ENCODE results near the gene ADAMTS20.

ADAMTS20 gene

DNA sequence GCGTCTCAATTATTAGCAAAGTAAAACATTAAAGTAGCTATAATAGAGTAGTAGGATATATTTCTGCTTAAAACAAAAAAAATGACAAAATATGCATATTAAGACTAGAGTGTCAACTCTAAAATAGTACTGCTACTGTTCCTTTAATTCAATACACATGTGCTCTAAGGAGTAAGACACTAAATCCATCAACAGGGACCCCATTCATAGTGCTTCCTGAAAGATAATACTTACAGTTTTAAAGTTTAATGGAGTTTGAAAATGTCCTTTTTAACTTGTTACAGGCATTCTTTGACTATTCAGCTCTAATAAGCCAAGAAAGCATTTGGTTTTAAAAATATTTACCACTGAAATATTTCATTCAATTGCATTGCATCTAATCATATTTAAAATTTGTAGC is 145.2 kb downstream of the ADAMTS20 start:
- CTCF ChIA-PET = no interaction called here

GRCh38 chr12:43402436-43402835 is 149.6 kb downstream of the ADAMTS20 start:
- Histone ChIP-seq H3K4me1 (ENCODE audit: control extremely low read depth in 1 of 4, control insufficient read depth in 4 of 4, insufficient read depth in 4 of 4, low read length in 3 of 4) (no peaks in the 10 kb centered on the region), H3K9me3 (ENCODE audit: control extremely low read depth in 1 of 5, control insufficient read depth in 4 of 5, insufficient read depth in 2 of 5, low read depth in 1 of 5, low read length in 4 of 5) (no peaks in the 10 kb centered on the region), H3K27me3 (replicated peaks in 2 of 5; ENCODE audit: control insufficient read depth in 4 of 5, insufficient read depth in 5 of 5, low read length in 4 of 5) (peaks cover 0 to 2% (median 0%) of the 10 kb centered on the region in 5 experiments), H3K27ac (ENCODE audit: insufficient read depth in 1 of 2, low read depth in 1 of 2, low read length in 2 of 2, poor library complexity in 1 of 2, severe bottlenecking in 2 of 2) (no peak overlapping the region), H3K36me3 (ENCODE audit: control insufficient read depth in 4 of 4, insufficient read depth in 4 of 4, low read length in 3 of 4) (no peaks in the 10 kb centered on the region), H3K4me3 (ENCODE audit: control insufficient read depth in 1 of 7, extremely low read depth in 1 of 7, insufficient read depth in 4 of 7, low read depth in 2 of 7, low read length in 6 of 7) (no peak overlapping the region)
- DNase-seq = no peak
- ChIA-PET POLR2A (no interaction called here), CTCF (no interaction called here)

More for the DNA sequence above, 145.2 kb downstream of the ADAMTS20 start:
- H3K4me1 ChIP-seq (ENCODE audit: control extremely low read depth in 1 of 4, control insufficient read depth in 4 of 4, insufficient read depth in 4 of 4, low read length in 3 of 4) = no peaks in the 10 kb centered on the region
- H3K9me3 ChIP-seq (ENCODE audit: control extremely low read depth in 1 of 5, control insufficient read depth in 4 of 5, insufficient read depth in 2 of 5, low read depth in 1 of 5, low read length in 4 of 5) = no peaks in the 10 kb centered on the region
- no peaks in the 10 kb centered on the region for H3K36me3 ChIP-seq (ENCODE audit: control insufficient read depth in 4 of 4, insufficient read depth in 4 of 4, low read length in 3 of 4)
- no peak overlapping the region for H3K27ac ChIP-seq (ENCODE audit: insufficient read depth in 1 of 2, low read depth in 1 of 2, low read length in 2 of 2, poor library complexity in 1 of 2, severe bottlenecking in 2 of 2)
- POLR2A ChIA-PET = no interaction called here
- no peaks in the 10 kb centered on the region for H3K27me3 ChIP-seq (replicated peaks in 2 of 5; ENCODE audit: control insufficient read depth in 4 of 5, insufficient read depth in 5 of 5, low read length in 4 of 5)
- no CpG with 5 or more reads among the region's 1 CpG for WGBS (ENCODE audit: insufficient coverage)
- H3K4me3 ChIP-seq (ENCODE audit: control insufficient read depth in 1 of 7, extremely low read depth in 1 of 7, insufficient read depth in 4 of 7, low read depth in 2 of 7, low read length in 6 of 7) = no peak overlapping the region
- DNase-seq = no peak

GRCh38 chr12:43401096-43401495 is 150.9 kb downstream of the ADAMTS20 start:
- Histone ChIP-seq H3K9me3 (ENCODE audit: control extremely low read depth in 1 of 5, control insufficient read depth in 4 of 5, insufficient read depth in 2 of 5, low read depth in 1 of 5, low read length in 4 of 5) (no peaks in the 10 kb centered on the region), H3K4me1 (ENCODE audit: control extremely low read depth in 1 of 4, control insufficient read depth in 4 of 4, insufficient read depth in 4 of 4, low read length in 3 of 4) (no peaks in the 10 kb centered on the region), H3K27me3 (replicated peaks in 2 of 5; ENCODE audit: control insufficient read depth in 4 of 5, insufficient read depth in 5 of 5, low read length in 4 of 5) (peaks cover 0 to 2% (median 0%) of the 10 kb centered on the region in 5 experiments), H3K27ac (ENCODE audit: insufficient read depth in 1 of 2, low read depth in 1 of 2, low read length in 2 of 2, poor library complexity in 1 of 2, severe bottlenecking in 2 of 2) (no peak overlapping the region), H3K36me3 (ENCODE audit: control insufficient read depth in 4 of 4, insufficient read depth in 4 of 4, low read length in 3 of 4) (no peaks in the 10 kb centered on the region), H3K4me3 (ENCODE audit: control insufficient read depth in 1 of 7, extremely low read depth in 1 of 7, insufficient read depth in 4 of 7, low read depth in 2 of 7, low read length in 6 of 7) (no peak overlapping the region)
- ChIA-PET POLR2A (no interaction called here), CTCF (no interaction called here)
- WGBS (ENCODE audit: insufficient coverage) = no CpG with 5 or more reads among the region's 1 CpG
- no peak for DNase-seq

GRCh38 chr12:43396671-43397070 is 155.3 kb downstream of the ADAMTS20 start:
- Histone ChIP-seq H3K4me3 (ENCODE audit: control insufficient read depth in 1 of 7, extremely low read depth in 1 of 7, insufficient read depth in 4 of 7, low read depth in 2 of 7, low read length in 6 of 7) (no peak overlapping the region), H3K27ac (ENCODE audit: insufficient read depth in 1 of 2, low read depth in 1 of 2, low read length in 2 of 2, poor library complexity in 1 of 2, severe bottlenecking in 2 of 2) (no peak overlapping the region), H3K4me1 (ENCODE audit: control extremely low read depth in 1 of 4, control insufficient read depth in 4 of 4, insufficient read depth in 4 of 4, low read length in 3 of 4) (no peaks in the 10 kb centered on the region), H3K27me3 (replicated peaks in 2 of 5; ENCODE audit: control insufficient read depth in 4 of 5, insufficient read depth in 5 of 5, low read length in 4 of 5) (peaks cover 0 to 2% (median 0%) of the 10 kb centered on the region in 5 experiments), H3K9me3 (ENCODE audit: control extremely low read depth in 1 of 5, control insufficient read depth in 4 of 5, insufficient read depth in 2 of 5, low read depth in 1 of 5, low read length in 4 of 5) (no peaks in the 10 kb centered on the region), H3K36me3 (ENCODE audit: control insufficient read depth in 4 of 4, insufficient read depth in 4 of 4, low read length in 3 of 4) (no peaks in the 10 kb centered on the region)
- POLR2A ChIA-PET = no interaction called here
- CTCF ChIA-PET = no interaction called here
- 81% methylated on average over 2 of the region's 5 CpGs for WGBS (ENCODE audit: insufficient coverage)
- DNase-seq = no peak

DNA sequence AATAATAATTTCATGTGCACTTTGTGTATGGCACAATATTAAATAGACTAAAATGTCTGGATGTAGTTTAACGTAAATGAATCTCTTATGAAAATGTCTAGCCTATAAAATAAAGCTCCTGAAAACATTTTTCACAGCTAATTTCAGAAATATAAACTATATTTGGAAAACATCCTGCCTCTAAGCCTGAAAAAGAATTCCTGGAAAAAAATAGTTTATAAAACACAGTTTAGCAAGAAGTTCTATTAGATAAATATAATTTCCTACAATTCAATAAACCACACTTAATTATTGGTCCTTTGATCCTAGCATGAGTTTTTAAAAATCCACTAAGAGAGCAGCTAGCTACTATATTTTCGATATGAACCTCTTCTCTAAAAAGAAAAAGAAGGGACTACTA is 159.9 kb downstream of the ADAMTS20 start:
- H3K27me3 ChIP-seq (replicated peaks in 2 of 5; ENCODE audit: control insufficient read depth in 4 of 5, insufficient read depth in 5 of 5, low read length in 4 of 5) = no peaks in the 10 kb centered on the region
- no peak overlapping the region for H3K27ac ChIP-seq (ENCODE audit: insufficient read depth in 1 of 2, low read depth in 1 of 2, low read length in 2 of 2, poor library complexity in 1 of 2, severe bottlenecking in 2 of 2)
- H3K4me3 ChIP-seq (ENCODE audit: control insufficient read depth in 1 of 7, extremely low read depth in 1 of 7, insufficient read depth in 4 of 7, low read depth in 2 of 7, low read length in 6 of 7) = no peak overlapping the region
- WGBS (ENCODE audit: insufficient coverage) = no CpG with 5 or more reads among the region's 2 CpGs
- no peak for DNase-seq
- H3K4me1 ChIP-seq (ENCODE audit: control extremely low read depth in 1 of 4, control insufficient read depth in 4 of 4, insufficient read depth in 4 of 4, low read length in 3 of 4) = no peaks in the 10 kb centered on the region
- H3K36me3 ChIP-seq (ENCODE audit: control insufficient read depth in 4 of 4, insufficient read depth in 4 of 4, low read length in 3 of 4) = no peaks in the 10 kb centered on the region
- H3K9me3 ChIP-seq (ENCODE audit: control extremely low read depth in 1 of 5, control insufficient read depth in 4 of 5, insufficient read depth in 2 of 5, low read depth in 1 of 5, low read length in 4 of 5) = no peaks in the 10 kb centered on the region
- ChIA-PET CTCF (no interaction called here), POLR2A (no interaction called here)

GRCh38 chr12:43381879-43382278 is 170.1 kb downstream of the ADAMTS20 start:
- Histone ChIP-seq H3K27me3 (replicated peaks in 2 of 5; ENCODE audit: control insufficient read depth in 4 of 5, insufficient read depth in 5 of 5, low read length in 4 of 5) (no peaks in the 10 kb centered on the region), H3K9me3 (ENCODE audit: control extremely low read depth in 1 of 5, control insufficient read depth in 4 of 5, insufficient read depth in 2 of 5, low read depth in 1 of 5, low read length in 4 of 5) (peaks cover 0 to 11% (median 4%) of the 10 kb centered on the region in 5 experiments), H3K4me3 (ENCODE audit: control insufficient read depth in 1 of 7, extremely low read depth in 1 of 7, insufficient read depth in 4 of 7, low read depth in 2 of 7, low read length in 6 of 7) (no peak overlapping the region), H3K4me1 (ENCODE audit: control extremely low read depth in 1 of 4, control insufficient read depth in 4 of 4, insufficient read depth in 4 of 4, low read length in 3 of 4) (no peaks in the 10 kb centered on the region), H3K36me3 (ENCODE audit: control insufficient read depth in 4 of 4, insufficient read depth in 4 of 4, low read length in 3 of 4) (no peaks in the 10 kb centered on the region), H3K27ac (ENCODE audit: insufficient read depth in 1 of 2, low read depth in 1 of 2, low read length in 2 of 2, poor library complexity in 1 of 2, severe bottlenecking in 2 of 2) (no peak overlapping the region)
- WGBS (ENCODE audit: insufficient coverage) = no CpG with 5 or more reads among the region's 1 CpG
- POLR2A ChIA-PET = no interaction called here
- CTCF ChIA-PET = interaction anchor here (0.6 kb wide), 1 partner anchor 394 kb away, joined by 3 read pairs; no protein-coding TSS in a partner anchor
- no peak for DNase-seq

GRCh38 chr12:43378448-43378847 is 173.6 kb downstream of the ADAMTS20 start:
- Histone ChIP-seq H3K4me3 (ENCODE audit: control insufficient read depth in 1 of 7, extremely low read depth in 1 of 7, insufficient read depth in 4 of 7, low read depth in 2 of 7, low read length in 6 of 7) (no peak overlapping the region), H3K9me3 (ENCODE audit: control extremely low read depth in 1 of 5, control insufficient read depth in 4 of 5, insufficient read depth in 2 of 5, low read depth in 1 of 5, low read length in 4 of 5) (peaks cover 0 to 11% (median 2%) of the 10 kb centered on the region in 5 experiments), H3K4me1 (ENCODE audit: control extremely low read depth in 1 of 4, control insufficient read depth in 4 of 4, insufficient read depth in 4 of 4, low read length in 3 of 4) (no peaks in the 10 kb centered on the region), H3K27me3 (replicated peaks in 2 of 5; ENCODE audit: control insufficient read depth in 4 of 5, insufficient read depth in 5 of 5, low read length in 4 of 5) (no peaks in the 10 kb centered on the region), H3K36me3 (ENCODE audit: control insufficient read depth in 4 of 4, insufficient read depth in 4 of 4, low read length in 3 of 4) (no peaks in the 10 kb centered on the region), H3K27ac (ENCODE audit: insufficient read depth in 1 of 2, low read depth in 1 of 2, low read length in 2 of 2, poor library complexity in 1 of 2, severe bottlenecking in 2 of 2) (no peak overlapping the region)
- POLR2A ChIA-PET = no interaction called here
- DNase-seq = no peak
- CTCF ChIA-PET = no interaction called here
